ENCODE results near the gene TMEM125. TPM values are rescaled to one million over a fixed set of nuclear protein-coding genes. Genes with fewer than 3 reads are reported as not detected.
A peak's percentile ranks its signal among the peaks of the same experiment; 100 is the strongest.

Gene TMEM125
- total RNA-seq, 1 donor from 2014 or later = not detected

DNA sequence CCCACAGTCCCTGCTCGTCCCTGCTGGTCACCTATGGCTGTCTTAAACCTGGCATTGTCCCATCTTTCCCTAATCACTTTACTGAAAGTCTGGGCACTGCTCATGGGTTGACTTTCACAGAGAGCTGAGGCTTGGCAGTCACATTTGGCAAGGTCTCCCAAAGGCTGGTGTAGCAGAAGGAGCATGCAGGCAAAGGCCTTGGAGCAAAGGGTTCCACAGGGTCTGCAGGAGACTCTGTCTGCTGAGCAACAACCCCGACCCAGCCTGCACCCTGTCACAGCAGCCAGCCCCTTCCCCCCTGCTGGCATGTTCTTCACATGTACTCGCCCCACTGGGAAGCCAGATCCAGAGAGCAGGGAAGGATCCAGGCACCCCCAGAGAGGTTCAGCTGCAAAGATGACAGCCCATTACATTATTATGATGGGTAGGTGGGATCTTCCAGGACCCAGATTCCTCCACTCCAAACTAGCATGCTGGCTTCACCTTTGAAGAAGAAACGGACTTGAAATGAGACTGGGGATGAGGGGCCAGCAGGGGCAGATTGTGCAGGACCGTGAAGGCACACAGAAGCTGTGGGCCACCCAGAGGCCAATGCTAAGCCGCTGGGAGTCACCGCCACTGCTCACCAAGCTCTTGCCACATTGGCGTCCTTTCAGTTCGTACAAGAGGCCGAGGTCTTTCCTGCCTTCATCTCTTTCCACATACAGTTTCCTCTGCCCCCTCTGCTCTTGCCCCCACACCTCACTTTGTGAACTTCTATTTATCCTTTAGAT lies 14.2 kb upstream of the TMEM125 start:
- Histone ChIP-seq H3K36me3 (no peaks in the 10 kb centered on the region), H3K4me1 (no peaks in the 10 kb centered on the region), H3K27ac (no peak overlapping the region), H3K4me3 (no peak overlapping the region), H3K27me3 (no peaks in the 10 kb centered on the region), H3K9me3 (no peaks in the 10 kb centered on the region)
- intact Hi-C loops (cut with DNase I) = no loop called here
- TF ChIP-seq, protein P1, sequence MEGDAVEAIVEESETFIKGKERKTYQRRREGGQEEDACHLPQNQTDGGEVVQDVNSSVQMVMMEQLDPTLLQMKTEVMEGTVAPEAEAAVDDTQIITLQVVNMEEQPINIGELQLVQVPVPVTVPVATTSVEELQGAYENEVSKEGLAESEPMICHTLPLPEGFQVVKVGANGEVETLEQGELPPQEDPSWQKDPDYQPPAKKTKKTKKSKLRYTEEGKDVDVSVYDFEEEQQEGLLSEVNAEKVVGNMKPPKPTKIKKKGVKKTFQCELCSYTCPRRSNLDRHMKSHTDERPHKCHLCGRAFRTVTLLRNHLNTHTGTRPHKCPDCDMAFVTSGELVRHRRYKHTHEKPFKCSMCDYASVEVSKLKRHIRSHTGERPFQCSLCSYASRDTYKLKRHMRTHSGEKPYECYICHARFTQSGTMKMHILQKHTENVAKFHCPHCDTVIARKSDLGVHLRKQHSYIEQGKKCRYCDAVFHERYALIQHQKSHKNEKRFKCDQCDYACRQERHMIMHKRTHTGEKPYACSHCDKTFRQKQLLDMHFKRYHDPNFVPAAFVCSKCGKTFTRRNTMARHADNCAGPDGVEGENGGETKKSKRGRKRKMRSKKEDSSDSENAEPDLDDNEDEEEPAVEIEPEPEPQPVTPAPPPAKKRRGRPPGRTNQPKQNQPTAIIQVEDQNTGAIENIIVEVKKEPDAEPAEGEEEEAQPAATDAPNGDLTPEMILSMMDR (IDR thresholded peaks at IDR 0.05) = no peak
- peak in 1 of 2 donors; percentile 39 for DNase-seq (ENCODE audit: low spot score in 2 of 2)

DNA sequence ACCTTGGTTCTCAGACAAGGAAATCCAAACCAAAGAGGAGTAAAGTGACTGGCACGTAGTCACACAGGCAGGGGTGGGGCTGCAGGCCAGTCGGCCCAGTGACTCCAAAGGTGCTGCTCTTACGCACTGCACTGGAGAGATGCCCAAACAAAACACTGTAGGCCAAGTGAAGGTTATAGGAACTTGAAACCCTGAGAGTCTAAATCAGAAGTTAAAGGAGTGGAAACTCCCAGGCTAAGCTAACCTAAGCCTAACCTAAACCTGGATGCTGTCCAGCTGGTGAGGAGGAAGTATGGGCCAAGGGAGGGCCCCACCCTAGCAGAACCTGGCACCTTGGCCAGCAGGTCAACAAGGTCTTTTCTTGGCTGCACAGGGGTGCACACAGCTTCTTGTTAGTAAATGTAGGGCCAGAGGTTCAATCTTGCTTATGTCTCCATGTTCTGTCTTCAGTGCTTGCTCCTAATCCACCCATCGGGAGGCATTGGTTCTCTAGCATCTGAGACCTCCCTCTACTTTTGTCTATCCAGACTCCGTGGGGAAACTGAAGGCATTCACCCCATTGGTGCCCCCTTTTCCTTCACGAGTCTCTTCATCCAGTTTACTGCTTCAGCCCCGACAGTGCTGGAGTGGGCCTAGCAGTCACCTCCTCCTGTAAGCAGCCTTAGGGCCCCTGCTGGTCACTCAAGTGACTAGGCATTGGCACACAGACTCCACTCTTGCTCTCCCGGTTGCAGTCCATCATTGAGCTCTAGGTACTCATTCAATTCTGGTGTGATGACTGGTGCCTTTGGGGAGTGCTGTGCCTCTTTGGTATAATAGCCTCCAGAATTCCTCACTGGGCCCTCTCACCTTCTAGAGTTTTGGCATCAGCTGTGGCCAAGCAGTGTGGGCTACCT lies 12.9 kb upstream of the TMEM125 start:
- intact Hi-C loops (cut with DNase I) = no loop called here
- Histone ChIP-seq H3K36me3 (no peaks in the 10 kb centered on the region), H3K27me3 (no peaks in the 10 kb centered on the region), H3K9me3 (no peaks in the 10 kb centered on the region), H3K4me3 (no peak overlapping the region), H3K27ac (no peak overlapping the region), H3K4me1 (no peaks in the 10 kb centered on the region)
- peak in 1 of 2 donors; percentile 25 for DNase-seq (ENCODE audit: low spot score in 2 of 2)
- TF ChIP-seq, protein P1 (IDR thresholded peaks at IDR 0.05) = no peak

DNA sequence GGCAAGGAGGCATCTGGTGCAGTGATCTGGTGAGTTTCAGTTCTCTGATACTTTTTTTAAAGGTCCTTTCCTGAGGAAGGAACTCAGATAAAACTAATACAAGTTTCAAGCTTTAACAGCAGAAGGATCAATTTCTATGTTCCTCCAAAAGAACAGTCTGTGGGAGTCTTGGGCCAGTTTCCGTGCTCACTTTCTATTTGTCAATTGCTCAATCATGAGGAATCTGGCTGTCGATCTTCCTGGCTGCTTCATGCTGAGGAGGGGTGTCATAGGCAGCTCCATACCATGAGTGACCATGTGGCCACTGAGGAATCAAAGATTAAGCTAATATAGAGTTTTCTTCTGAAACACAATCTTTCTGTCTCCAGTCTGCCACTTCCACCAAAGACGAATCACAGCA lies 11.4 kb upstream of the TMEM125 start:
- peak in 1 of 2 donors; percentile 16 for DNase-seq (ENCODE audit: low spot score in 2 of 2)
- Histone ChIP-seq H3K36me3 (no peaks in the 10 kb centered on the region), H3K27ac (no peak overlapping the region), H3K27me3 (no peaks in the 10 kb centered on the region), H3K4me3 (no peak overlapping the region), H3K9me3 (no peaks in the 10 kb centered on the region), H3K4me1 (no peaks in the 10 kb centered on the region)
- intact Hi-C loops (cut with DNase I) = no loop called here
- TF ChIP-seq, protein P1 (IDR thresholded peaks at IDR 0.05) = no peak

DNA sequence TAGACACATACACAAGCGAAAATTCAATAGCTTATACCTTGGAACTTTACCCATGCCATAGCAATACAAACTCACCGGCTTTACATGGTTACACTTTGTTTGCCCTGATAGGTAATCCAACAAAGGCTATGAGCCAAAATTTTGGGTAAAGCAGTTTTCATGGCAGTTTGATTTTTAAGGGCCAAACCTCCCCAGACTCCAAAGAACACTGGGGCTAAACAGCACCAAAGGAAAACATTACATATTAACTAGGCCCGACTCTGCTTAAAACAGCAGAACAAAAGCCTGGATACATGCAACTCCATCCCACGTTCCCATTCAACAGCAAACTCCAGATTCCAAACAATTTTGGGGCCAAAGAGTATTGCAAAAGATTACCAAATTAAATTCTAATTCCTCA lies 4.4 kb upstream of the TMEM125 start:
- H3K27ac ChIP-seq = no peak overlapping the region
- no peak overlapping the region for H3K4me3 ChIP-seq
- no peaks in the 10 kb centered on the region for H3K9me3 ChIP-seq
- TF ChIP-seq, protein P1 (IDR thresholded peaks at IDR 0.05) = no peak
- DNase-seq (ENCODE audit: low spot score in 2 of 2) = no peak
- H3K36me3 ChIP-seq = no peaks in the 10 kb centered on the region
- intact Hi-C loops (cut with DNase I) = no loop called here
- H3K27me3 ChIP-seq = no peaks in the 10 kb centered on the region
- H3K4me1 ChIP-seq = no peaks in the 10 kb centered on the region

DNA sequence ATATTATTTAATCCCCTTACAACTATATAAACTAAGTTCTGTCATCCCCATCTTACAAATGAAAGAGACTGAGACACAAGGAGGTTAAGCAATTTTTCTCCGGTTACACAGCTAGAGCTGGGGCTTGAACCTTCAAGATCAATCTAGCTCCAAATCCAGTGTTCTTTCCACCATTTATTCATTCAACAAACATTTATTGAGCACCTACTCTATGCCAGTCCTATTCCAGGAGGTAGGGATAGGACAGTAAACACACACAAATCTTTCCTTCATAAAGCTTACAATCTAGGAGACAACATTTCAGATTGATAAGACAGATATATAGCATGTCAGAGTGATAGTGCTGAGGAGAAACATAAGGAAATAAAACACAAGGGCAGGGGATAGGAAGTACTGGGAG lies 2.9 kb upstream of the TMEM125 start:
- no peaks in the 10 kb centered on the region for H3K36me3 ChIP-seq
- no peak overlapping the region for H3K27ac ChIP-seq
- intact Hi-C loops (cut with DNase I) = no loop called here
- H3K9me3 ChIP-seq = no peaks in the 10 kb centered on the region
- H3K4me1 ChIP-seq = no peaks in the 10 kb centered on the region
- DNase-seq (ENCODE audit: low spot score in 2 of 2) = no peak
- peaks cover 5% of the 10 kb centered on the region for H3K27me3 ChIP-seq
- no peak overlapping the region for H3K4me3 ChIP-seq
- TF ChIP-seq, protein P1 (IDR thresholded peaks at IDR 0.05) = no peak
